ENCODE results near the gene ARHGAP15.

GRCh38 chr2:143690235-143690634, 561.0 kb downstream of the ARHGAP15 start:
- no peak for TF ChIP-seq EGR1 (IDR thresholded peaks at IDR 0.05; ENCODE audit: low read depth in 2 of 2)
- no peak for TF ChIP-seq CTCF (IDR thresholded peaks at IDR 0.05; ENCODE audit: low read depth, low read length, missing input control)
- TF ChIP-seq REST (IDR thresholded peaks at IDR 0.05): no peak
- TF ChIP-seq YY1 (IDR thresholded peaks at IDR 0.05): no peak
- no peak for TF ChIP-seq GABPA (IDR thresholded peaks at IDR 0.05 in 1 of 2, conservative IDR thresholded peaks at IDR 0.05 in 1 of 2)
- TF ChIP-seq TAF1 (conservative IDR thresholded peaks at IDR 0.05): no peak
- no peak for TF ChIP-seq FOXA1 (IDR thresholded peaks at IDR 0.05)
- no peak for TF ChIP-seq MAX (IDR thresholded peaks at IDR 0.05)
- TF ChIP-seq ATF3 (IDR thresholded peaks at IDR 0.05): no peak
- no peak for TF ChIP-seq ZBTB33 (IDR thresholded peaks at IDR 0.05)
- TF ChIP-seq HNF4A (conservative IDR thresholded peaks at IDR 0.05): no peak
- no peak for TF ChIP-seq SP1 (IDR thresholded peaks at IDR 0.05)
- TF ChIP-seq NR2F2 (IDR thresholded peaks at IDR 0.05): no peak

All from liver (tissue), 3 donors.